NCI-H748 treated with DMSO at 0.1 percent for 48 hours (cell line): ENCODE data around the gene MPRIP.

Experiments used
- DNase-seq: peaks from one replicate; lab custom pipeline; 2025; lab: John Stamatoyannopoulos, UW

The MPRIP gene

DNA sequence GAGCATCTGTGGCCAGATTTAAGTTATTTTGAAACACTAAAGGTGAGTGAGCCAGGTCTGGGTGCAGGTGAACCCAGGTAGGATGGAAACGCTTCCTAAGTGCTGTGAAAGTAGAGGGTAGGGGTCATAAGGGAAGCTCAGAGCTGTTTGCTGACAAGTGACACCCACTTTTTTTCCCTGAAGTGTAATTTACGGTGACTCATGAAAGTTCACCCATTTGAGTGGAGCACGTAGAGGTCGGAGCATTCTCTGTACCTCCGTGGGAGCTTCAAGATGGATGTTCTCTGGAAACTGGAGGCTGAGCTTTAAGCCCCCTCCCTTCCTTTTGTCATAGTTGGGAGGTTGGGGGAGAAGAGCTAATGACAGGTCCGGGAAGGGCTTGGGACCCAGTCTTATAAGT is 44.3 kb downstream of the MPRIP start:
- DNase-seq, result no peak

DNA sequence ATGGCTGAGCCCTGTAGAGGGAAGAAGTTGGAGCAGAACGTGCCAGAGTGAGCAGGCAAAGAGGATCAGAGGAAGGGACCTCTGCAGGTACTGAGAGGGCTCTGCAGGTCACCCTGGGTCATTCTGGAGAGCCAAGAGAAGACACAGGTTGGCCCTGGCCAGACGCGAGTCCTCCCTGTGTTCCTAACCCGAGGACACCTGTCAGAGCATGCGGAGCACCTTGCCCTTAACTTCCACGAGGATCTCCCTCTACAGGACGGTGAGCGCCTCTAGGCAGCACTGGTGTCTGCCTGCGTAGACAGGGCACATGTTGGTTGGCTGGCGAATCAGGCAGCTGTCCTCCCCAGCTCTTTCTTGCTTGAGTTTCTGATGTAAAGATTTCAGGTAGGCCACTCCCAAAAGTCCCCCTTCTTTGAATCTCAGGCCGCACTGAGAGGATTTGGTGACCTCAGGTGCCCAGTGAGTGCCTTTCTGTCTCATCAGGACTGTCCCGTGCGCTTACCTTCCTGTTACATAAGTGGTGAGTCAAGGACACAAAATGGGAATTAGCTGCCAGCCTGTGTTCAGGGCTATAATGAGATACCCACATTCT is 45.3 kb downstream of the MPRIP start:
- DNase-seq, result no peak

DNA sequence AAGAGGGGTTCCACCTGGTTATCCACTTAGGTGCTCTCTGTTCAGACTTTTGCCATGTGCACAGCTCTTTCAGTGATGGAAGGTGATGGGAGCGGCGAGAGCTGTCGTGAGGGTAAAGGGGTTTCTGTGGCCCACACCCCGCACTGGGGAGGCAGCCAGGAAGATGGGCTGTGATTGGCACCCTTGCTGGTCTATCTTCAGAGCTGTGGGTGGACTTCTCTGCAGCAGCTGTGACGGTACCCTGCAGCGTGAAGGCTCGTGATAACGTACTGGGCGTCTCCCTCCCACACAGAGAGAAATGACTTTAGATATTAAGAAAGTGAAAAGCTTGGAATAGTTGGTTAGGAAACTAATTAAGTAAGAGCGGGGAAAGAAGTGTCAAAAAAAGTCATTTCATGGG is 45.8 kb downstream of the MPRIP start:
- no peak for DNase-seq

DNA sequence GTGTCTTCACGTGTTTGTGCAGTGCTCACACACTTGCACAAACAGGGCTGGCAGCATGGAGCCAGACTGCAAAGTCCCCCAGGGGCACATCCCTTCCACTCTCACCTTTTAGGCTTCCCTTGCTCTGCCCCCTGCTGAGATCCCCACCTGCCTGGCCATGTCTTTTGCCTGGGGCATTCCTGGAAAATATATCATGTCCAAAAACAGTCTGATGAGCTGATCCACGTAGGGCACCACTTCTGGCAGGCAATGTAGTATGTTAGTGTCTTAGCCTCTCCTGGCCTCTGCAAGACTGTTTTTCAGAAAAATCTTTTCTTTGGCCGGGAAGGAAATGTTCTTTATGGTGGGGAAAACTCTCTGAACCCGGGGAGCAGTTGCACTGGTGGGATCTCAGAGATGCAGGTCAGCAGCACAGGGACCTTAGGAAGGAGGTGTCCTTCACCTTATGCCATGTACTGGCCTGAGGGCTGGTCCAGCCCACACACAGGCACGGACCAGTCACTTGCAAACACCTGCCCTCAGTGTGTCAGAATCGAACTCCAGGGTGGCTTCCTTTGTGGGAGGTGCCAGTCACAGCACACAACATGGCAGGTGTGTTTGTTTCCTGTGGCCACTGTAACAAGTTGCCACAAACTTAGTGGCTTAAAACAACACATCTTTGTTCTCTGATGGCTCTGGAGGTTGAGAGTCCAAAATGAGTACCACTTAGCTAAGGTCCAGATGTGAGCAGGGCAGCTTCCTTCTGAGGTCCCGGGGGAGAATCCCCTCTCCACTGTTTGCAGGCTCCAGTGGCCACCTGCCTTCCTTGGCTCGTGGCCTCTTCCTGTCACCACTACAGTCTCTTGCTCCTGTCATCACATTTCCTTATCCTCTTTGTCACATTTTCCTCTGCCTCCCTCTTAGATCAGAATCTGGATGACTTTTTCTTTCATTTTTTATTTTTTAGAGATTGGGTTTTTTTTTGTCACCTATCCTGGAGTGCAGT is 46.6 kb downstream of the MPRIP start:
- DNase-seq, result no peak

DNA sequence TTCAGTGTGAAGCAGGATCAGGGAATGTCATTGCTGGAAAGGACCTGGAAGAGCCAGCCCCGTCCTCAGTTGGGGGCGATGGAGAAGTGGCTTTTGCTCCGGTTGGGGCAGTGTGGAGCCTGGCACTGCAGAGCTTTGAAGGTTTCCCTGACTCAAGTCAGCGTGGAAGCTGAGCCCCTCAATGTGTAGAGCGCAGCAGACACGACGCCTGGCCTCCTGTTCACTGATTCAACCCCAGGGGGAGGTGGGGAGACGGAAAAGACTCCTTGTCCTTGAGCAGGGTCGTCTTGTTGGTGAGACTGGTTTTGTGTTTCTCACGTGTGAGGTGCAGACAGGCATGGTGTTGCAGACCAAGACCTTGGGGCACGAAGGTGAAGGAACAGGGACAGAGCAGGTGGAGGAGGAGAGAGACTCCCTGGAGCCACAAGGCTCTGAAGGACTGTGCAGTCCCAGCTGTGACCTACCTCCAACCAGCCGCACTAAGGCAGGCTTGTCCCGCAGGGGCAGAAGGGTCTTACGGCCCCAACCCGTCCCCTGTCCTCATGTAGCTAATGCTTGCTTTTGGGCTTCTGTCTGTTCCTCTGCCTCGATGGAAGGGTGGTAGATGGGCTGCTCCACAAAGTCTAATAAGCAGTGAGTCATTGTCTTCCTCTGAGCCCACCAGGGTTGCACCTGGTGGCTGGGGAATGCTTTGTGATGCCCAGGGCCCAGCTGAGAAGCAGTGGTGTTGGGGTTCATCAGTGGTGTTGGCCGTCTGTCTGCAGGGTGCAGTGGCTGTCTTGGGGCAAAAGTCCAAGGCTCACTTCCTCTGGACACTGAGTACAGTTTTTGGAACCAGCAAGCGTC is 47.8 kb downstream of the MPRIP start:
- no peak for DNase-seq

DNA sequence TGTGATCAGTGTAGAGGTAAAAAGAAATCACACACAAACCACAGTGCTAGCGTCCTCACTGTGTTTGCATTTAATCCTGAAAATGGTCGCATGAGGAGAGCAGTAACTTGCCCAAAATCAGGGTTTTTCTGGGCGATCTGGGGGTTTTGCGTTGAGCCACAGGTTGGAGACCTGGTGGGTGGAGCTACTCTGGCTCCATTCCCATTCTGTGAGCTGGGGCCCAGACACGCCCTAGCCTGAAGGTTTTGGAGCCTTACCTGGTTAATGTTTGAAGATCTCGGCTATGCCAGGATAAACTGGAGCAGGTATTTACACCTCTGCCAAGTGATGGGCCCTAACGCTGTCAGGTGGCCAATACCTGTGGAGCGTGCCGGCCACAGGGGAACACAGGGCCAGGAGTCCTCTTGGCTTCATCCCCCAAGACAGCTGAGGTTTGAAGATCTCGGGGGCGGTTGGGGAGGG is 48.4 kb downstream of the MPRIP start:
- no peak for DNase-seq

DNA sequence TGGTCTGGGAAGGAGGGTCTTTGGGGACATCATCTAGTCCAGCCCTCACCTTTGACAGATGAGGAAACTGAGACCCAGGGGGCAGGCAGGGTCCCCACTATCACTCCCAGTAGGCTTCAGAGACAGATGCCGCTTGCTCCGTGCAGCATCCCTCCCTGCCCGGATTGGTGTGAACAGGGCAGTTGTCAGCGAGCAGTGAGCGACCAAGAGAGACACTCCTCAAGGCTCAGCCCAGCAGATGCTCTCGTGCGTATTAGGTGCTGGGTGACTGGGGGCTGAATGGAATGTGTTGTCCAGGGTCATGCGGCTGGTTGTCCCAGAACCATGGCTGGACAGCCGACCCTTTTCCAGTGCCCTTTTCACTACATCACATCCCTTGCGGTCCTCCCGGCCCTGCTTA is 49.0 kb downstream of the MPRIP start:
- no peak for DNase-seq

DNA sequence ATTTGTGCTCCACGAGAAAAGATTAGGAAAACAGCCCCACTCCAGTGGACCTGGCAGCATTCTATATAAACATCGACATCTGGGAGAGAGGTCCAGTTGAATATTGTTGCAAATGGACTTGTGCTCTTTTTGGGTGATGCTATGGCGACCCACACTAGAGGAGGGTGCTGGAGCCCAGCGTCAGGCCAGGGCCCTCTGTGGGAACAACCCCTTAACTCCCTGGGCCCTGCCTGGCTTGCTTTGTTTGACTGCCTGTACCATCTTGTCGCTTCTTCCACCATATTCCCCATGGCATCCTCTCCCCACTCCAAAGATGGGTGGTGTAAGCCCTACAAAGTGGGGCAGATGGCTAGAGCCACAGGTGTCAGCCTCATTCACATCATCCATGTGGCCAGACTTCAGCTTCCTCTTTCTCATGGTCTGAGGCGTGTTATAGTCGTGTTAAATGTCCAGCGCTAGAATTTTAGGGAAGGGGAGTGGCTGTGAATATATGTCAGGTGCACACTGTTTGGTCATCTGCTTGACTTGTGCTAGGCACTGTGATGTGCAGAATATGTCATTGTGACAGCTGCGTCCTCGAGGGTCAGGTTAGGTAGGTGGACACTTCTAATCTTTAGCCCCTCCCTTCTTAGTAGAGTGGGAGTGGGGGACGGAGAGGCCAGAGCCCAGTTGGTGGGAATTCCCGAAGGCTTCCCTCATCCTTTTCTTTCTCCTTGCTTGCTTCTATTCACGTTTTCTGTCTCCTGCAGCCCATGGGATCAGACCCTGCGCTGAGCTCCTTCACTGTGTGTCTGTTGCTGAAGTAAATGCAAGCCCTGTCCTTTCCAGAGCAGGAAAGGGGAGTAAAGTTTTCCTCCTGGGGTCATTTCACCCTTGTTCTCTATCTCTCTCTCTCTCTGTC is 49.8 kb downstream of the MPRIP start:
- DNase-seq, result no peak

DNA sequence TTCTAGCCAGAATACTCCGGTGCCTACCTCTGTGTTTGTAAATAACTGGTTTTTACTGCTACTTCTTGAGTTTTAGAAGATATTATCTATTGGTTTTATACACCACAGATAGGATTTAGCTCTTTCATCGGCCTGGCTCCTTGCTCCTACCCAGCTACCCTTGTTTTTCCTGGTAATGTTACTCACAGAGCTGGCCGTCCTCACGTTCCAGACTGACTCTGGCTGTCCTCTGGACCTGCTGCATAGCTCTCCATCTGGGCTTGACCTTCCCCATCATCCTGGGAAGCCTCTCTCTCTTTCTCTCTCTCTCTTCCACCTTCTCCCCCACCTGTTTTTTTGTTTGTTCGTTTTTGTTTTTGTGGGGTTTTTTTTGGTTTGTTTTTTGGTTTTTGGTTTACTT is 51.5 kb downstream of the MPRIP start:
- DNase-seq, result no peak

DNA sequence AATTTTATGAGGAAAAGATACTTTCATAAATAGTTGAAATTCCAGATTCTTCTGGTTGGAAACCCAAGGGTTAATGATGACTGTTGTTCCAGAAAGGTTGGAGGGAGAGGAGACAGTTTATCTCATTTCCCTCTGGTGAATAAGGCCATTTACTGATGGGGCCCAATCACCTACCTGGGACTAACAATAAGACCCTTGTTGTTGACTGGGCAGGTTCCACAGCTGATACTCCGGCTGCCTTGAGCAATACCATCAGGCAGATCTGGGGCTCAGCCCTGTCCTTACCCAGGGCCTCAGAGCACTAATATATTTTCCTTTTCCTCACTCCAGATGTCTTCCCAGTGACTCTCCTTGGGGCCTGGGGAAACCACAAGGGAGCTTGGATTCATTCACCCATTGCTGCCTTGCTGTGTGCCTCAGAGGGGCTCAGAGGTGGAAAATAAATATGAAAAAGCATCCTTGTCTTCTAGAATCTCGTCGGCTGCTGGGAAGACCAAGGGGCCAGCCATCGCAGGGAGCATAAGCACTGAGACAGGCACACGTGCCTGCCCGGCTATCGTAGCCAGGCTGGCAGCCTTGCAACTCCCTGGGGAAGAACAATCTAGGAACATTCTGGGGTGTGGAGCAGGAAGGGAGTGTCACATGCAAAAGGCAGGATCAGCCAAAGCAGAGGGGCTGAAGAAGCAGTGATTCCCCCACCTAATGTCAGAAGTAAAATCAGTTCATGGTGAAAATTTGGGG is 54.4 kb downstream of the MPRIP start:
- no peak for DNase-seq

DNA sequence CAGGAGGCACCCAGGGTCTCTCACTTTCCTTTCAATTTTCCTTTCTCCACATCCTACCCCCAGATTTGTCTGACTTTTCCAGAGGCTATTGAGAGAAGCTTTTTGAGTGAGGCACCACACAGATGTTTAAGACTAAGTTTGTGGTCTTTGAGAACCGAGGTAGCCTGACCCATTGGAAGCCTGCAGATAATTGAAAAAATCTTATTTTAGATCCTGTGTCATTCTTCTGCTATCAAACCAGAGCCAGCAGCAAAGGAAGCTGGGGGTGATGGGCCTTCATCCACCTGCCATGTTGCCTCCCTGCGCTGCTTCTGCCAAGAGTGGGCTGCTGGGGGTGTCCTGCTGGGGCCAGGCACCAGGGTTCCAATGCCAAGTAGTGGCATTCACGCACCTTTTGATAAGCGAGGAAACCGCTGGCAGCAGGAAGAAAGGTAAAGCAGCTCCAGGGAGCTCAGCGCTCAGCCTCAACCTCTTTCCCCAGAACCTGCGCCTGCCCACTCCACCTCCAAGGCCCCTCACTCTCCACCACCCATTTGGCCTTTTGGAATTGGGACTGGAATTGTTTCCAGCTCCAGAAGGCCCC is 55.6 kb downstream of the MPRIP start:
- no peak for DNase-seq

DNA sequence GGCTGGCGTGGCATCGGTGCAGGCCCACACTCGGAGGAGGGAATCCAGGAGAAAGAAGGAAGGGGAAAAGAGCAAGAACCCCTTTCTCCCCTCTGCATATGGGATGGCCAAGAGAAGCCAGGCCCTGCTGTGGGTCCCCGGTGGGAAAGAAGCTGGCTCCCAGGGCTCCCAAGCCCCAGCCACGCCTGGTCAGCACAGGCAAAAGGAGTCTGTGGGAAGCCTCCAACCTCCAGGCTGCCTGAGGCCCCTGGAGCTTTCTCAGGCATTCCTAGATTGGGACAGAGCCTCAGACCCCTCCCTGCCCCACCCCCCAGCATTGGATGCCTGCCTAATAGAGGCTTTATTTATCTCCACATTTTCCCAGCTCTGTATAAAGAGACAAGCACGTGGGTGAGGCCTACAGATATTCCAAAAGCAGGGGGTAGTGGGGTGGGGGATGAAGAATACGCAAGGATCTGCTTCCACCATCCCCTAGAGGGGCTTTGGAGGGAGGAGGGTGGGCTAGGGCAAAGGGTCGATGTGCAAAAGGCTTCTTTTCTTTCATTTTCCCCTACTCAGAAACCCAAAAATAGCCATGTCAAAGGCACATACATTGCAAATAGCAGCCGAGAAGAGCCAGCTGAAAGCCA is 56.4 kb downstream of the MPRIP start:
- no peak for DNase-seq

DNA sequence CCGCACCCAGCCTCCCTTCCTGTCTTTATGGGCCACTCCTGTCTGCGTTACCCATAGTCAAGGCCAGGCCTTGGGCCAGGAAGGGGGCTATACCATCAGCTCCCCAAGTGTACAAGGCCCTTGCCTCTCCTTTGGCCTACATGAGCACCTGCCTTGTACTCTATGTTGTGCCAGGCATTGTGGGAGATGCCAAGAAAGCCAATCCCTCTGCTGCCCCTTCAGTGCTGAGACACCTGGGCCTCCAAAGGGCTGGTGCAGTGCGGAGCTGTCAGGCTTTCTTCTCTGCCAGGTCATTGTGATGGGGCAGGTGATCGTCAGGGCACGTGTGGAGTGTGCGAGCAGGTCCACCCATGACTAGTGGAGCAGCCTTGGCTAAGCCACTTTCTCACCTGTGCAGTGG is 59.9 kb downstream of the MPRIP start:
- no peak for DNase-seq

DNA sequence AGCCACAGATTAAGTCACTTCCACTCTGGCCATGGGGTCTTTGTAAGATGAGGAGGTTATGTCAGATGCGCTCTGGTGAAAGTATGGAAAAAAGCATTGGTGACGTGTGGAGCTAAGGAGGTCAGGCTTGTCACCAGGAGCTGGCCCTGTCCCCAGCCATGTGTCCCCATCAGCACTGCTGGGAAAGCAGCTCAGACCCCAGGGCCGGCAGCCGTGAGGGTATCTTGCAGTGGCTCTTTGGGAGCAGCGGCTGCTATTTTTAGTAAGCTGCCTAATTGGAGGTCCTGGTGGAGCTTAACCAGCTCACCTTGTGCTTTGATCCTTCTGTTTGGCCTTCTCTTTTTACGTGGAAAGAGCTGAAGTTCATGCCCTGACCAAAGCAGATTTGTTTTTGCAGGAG is 60.9 kb downstream of the MPRIP start:
- DNase-seq, result no peak

DNA sequence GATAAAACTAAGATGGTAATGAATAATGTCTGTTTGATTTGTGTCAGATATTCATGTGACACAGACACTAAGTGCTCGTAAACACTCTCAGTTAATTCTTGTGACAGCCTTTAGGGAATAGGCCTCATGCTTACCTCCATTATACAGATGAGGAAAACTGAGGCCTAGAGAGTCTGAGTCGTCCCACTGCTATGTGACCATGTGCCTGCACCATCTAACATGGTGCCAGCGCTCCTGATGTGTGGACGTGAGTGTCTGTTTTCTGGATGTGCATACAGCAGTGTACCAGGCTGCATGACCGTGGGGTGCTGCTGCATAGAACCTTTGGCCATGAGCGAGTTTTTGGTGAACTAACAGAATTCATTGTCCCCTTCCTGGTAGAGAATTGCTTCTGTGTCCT is 61.8 kb downstream of the MPRIP start:
- DNase-seq, result no peak

DNA sequence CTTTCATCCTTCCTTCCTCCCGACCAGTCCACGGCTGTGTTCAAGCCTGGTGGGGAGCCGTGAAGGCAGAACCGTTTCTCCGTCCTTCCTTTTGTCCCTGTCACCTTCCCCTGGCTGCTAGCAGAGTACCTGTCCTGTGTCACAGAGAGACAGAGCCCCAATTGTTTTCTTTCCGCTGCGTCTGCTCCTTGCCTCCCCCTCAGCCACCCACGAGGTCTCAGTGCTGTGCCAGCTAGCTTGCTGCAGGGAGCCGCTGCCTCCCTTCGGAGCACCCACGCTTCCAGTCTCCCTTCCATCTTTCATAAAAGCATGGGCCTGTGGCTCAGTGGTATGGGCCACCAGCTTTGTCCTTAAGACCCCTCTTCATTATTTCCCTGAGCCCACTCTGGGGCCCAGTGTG is 62.2 kb downstream of the MPRIP start:
- DNase-seq, result no peak

DNA sequence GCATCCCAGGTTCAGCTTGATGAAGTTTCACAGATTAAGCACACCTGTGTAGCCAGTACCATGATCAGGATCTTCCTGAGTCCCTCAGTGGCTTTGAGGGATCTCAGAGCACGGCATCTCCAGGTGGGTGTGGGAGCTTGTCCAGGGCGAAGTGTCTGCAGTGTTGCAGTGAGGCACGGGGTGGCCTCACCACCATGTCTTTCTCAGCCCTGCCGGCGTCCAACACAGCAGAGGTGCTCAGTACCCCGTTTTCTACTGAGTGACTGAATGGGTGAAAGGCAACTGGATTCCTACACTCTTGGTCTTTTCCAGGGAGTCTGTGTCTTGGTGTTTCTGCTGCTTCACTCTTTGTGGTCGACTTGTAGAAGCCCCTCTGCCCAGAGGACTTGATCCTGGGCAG is 63.7 kb downstream of the MPRIP start:
- no peak for DNase-seq

DNA sequence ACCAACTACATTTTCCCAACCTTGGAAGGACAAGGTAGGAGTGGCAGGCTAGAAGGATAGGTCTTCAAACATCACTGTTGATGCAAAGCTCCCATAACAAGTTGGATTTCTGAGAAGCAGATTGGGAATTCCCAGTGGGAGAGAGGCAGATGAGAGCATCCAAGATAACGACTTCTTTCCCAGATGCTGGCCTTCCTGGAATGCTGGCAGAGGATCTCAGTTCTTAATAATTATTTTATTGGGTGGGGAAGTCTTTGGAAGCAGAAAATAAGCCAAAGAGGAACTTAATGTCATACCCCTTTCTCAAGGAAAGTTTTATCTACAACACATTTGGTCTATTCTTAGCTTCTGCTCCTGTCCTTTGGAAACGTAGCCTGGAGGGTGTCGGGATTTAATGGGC is 64.5 kb downstream of the MPRIP start:
- DNase-seq, result no peak

DNA sequence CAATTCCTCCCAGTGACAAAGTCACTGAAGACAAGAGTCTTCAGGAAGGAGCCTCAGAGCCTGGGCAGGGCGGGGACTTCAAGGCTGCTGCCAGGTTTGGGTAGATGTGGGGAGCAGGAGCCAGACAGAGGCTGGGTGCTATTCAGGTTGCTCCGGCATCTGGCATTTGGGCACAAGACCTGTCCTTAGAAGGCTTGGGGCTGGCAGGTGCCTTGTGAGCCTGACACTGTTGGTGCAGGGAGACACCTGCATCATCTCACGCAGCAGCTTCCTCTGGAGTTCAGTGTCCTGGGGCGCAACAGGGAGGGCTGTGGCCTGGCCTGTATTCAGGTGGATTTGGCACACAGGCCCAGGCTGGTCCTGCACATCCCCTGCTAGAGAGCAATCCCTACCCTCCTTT is 65.0 kb downstream of the MPRIP start:
- DNase-seq, result no peak

DNA sequence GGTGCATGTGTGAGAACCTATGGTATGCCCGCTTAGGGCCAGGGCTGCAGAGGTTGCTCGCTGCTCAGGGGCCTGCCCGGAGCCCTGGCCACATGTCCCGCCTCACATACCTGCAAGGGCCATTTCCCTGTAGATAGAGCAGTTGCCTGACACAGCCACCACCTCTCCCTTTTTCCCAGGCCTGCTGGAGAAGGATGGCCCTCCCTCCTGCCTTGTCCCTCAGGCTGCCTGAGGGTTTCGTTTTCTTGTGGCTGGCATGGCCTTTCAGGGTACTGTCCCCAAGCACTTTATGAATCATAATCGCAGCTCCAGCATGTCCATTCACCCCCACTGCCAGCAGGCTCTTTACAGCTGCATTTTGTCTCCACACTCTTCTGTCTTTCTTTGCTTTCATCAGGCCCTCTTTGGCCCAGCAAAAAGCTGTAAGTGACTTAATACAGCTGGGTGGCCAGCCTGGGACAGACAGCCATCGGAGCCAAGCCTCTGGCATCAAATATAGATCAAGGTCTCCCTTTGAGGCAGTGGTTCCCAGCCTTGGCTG is 65.7 kb downstream of the MPRIP start:
- no peak for DNase-seq
